Measurements from ENCODE around the gene HHIPL1.

Gene HHIPL1

DNA sequence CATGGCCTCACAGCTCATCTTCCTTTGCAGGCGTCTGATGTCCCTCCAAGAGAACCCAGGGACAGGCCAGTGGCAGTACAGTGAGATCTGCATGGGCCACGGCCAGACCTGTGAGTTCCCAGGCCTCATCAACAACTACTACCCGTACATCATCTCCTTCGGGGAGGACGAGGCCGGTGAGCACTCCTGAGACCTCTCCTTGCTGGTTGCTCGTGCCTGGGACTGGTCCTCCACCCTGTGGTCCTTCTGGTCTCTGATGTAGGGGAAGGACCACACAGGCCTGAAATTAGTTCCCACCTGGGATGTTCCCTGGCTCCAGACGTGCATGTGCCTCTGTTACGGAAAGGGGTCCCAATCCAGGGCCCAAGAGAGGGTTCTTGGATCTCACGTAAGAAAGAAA, 17.9 kb downstream of the HHIPL1 start:
- no peak for DNase-seq

DNA sequence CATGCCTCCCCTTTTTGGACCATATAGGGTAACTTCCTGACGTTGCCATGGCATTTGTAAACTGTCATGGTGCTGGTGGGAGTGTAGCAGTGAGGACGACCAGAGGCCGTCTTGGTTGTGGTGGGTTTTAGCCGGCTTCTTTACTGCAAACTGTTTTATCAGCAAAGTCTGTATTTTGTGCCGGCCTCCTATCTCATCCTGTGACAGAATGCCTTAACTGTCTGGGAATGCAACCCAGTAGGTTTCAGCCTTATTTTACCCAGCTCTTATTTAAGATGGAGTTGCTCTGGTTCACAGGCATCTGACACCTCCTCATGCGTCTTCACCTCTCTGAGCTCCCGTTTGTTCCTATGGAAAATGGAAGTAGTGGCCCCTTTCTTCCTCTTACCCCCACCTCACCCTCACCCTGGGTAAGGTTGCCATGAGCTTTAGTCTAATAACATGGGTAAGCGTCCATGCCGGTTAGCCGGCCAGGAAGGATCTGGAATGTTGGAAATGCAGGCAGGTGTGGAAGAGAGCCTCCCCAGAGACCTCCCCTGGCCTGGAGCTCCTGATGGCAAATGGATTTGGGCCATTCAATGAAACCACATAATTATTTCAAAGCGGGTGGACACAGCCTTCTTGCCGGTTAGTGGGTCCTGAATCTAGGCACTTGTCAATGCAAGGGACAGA, 18.6 kb downstream of the HHIPL1 start:
- no peak for DNase-seq

DNA sequence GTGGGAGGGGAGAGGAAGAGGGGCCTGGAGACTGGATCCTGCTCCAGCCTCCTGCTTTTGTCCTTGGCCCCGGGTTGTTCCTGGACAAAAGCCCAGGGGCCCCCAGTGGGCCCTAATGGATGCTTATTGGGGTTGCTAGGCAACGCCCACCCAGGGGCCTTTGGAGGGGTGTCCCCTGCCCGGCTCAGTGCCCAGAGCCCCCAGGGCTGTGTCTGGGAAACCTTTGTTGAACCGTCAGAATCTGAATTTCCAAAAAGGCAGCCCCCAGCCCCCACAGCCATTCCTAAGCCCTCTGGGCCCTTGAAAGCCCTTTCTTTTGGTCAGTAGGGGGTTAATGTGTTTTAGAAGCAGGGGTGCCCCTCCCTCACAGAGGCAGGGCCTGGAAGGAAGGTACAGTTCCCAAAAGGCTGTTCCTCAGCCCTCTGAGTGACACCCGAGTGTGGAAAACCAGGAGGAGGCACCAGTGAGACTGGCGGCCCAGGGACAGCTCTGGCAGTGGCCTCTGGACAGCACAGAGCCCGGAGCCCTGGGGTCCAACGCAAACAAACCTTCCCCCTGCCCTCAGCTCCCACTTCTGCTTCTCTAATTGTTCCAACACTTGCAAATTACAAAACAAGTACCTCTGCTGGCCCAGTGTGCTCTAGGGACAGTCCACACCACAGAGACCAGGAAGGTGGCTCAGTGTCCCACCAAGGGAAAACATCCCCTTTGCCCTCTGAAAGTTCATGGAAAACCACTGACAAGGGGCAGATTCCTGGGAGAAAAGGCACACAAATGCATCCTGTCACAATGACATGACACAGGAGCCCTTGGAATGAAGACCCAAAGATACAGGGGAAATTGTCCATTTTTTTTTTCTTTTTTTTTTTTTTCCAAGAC, 19.4 kb downstream of the HHIPL1 start:
- no peak for DNase-seq

DNA sequence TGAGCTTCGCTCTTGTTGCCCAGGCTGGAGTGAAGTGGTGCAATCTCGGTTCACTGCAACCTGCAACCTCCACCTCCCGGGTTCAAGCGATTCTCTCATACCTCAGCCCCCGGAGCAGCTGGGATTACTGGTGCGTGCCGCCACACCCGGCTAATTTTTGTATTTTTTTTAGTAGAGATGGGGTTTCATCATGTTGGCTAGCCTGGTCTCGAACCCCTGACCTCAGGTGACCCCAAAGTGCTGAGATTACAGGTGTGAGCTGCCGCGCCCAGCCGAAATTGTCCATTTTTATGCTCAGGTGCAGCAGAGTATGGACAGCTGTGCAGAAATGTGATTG, 20.0 kb downstream of the HHIPL1 start:
- no peak for DNase-seq

DNA sequence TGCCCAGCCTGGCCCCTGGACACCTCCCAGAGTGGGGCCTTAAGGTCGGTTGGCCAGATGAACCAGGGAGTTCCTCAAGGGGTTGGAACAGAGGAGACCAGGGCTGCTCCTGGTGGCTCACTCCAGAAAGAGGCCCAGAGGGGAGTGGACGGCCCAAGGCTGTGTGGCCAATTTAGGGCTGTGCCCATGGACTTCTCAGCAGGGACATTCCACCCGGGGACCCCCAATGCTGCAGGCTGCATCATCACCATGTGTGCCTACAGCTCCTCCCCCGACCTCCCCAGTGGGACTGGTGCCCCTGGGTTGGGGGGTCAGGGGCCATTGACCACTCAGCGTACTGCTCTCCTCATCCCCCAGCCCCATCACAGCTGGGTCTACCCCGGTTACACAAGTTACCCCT, 21.6 kb downstream of the HHIPL1 start:
- DNase-seq, result no peak

DNA sequence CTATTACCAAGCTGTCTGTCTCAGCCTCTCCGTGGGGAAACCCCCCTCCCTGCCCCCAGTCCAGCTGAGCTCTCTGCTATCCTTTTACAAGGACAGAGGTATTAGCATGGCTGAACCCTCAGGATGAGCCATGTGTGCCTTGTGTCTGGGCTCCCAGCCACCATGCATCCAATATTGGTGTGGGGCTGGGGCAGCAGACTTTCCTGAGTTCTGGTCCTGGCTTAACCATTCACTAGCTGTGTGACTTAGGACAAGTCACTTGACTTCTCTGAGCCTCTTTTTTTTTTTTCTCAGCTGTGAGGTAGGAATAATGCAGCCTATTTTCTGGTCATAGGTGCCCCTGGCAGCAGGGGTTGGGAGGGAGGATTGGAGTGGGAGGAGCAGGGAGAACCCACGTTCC, 22.1 kb downstream of the HHIPL1 start:
- DNase-seq, result no peak

DNA sequence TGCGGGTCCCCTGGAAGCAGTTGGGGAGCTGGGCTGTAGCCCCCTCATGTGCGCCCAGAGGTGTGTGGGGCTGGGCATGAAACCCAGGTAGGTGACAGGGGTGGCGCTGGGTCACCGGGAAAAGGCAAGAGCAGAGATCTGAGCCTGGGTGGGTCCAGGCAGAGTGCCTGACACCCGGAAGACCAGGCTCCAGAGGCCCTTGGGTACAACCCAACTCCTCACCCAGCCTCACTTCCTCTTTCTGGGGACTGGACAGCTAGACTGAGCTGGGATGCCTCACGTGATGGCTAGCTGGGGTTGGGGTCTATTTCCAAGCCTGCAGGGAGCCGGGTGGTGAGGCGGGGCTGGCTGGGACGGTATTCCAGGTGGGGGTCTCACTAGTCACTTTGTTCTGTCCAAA, 22.9 kb downstream of the HHIPL1 start:
- no peak for DNase-seq

DNA sequence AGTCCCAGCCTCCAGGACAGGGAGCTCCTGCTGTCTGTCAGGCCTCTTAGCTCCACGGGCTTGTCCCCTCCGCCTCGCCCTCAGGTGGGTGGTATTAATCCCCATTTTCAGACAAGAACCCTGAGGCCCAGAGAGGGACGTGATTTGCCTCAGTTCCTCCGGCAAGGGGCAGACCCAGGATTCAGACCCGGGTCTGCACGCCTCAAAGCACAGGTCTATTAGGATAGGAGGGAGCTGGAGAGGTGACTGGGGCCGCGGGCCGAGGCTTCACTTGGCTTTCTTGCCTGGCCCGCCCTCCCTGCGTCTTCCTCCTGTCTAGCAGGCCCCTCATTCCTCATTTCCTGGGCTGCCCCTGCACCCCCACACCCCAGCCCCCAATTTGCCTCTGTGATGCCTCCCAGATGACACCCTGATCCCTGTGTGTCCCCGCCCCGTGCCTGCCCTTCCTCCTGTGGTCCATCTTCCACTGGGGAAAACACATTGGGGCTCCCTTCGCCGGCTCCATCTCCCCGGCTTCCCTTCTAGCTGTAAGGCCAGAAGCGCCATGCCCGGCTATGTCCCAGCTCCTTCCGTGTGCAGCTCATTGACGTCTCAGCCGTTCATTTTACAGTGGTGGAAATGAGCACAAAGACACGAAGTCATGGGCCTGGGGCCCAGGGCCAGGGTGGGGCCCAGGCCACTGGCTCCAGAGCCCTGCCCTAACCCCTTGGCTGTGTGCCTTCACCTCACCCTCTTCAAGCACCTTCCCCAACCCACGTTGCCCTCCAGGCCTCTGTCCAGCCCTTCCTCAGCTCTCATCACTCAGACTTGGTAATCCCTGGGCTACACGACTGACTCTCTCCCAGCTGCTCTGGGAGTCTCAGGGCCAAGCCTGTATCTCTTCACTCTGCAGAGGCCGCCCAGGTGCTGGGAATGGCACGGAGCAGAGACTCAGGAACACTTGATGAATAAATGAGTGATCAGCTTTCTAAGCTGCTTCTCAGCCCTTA, 23.7 kb downstream of the HHIPL1 start:
- no peak for DNase-seq

DNA sequence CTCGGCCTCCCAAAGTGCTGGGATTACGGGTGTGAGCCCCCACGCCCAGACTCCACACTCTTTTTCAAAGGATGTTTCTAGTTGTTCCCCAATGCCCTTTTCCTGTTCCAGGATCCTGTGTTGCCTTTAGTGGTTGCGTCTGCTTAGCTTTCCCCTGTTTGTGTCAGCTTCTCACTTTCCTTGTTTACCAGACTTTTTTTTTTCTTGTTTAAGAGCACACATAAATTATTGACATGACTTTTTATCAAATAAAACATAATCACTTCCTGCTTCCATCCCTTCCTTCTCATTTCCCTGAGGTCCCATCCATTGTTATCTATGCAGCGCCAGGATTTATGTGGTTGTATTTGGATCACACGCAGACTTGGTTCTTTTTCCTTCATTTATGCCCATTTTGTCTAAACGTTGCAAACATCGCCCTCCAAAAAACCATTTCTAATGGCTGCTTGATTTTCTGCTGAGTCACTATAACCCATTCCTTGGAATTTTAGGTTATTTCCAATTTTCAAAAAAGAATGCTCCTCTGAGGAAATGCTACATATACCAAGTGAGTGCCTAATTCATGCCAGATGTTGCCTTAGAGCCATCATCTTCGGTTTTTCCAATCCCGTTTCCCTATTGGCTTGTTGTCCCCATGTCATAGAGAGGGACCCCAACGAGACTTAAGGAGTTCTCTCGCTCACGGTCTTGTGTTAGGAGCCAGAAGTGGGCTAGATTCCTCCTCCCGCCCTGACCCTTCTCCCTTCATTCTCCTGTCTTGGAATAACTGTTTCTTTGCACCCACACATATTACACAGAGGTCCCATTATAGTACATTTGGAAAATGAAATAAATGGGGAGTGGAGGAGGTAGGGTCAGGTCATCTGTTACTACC, 25.7 kb downstream of the HHIPL1 start:
- no peak for DNase-seq

DNA sequence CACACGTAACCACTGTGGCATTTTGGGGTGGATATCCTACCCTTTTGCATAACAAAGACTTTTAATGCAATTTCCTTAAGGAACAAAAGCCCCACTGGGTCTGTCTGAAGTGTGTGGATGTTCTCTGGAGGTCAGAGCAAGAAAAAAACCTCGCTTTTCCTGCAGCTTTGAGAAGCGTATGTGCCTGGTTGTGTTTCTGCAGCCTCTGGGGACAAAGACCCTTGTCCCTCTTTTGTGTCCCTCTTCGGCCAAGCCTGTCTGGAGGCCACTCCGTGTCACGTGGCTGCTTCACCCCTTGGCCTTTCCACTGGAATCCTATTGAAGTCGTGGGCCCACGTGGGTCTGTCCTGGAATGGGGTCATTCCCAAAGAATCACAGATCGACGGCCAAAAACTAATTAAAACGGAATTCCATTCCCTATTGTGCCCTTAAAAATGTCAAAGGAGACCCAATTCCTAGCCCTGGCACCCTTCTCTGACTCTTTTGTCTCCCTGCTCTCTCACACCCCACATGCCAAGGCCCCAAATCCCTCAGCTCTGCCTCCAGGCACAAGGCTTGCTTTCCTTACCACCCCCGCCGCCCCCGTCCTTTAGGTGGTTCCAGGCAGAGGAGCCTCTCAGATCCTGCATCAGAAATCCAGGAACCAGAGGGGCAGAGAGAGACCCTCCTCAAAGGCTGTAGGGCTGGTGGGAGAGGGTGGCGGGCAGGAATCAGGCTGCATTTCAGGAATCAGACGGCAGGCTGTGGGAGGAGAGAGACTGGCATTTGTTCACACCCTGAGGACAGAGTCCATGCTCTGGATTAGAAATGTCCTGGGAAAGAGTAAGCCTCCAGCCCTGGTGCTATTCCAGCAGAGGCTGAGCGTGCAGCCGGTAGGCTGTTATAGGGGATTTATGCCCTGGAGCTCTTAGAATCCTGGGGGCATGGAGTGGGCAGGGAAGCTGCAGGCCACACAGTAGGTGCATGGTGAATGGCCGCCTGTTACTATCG, 26.6 kb downstream of the HHIPL1 start:
- no peak for DNase-seq

DNA sequence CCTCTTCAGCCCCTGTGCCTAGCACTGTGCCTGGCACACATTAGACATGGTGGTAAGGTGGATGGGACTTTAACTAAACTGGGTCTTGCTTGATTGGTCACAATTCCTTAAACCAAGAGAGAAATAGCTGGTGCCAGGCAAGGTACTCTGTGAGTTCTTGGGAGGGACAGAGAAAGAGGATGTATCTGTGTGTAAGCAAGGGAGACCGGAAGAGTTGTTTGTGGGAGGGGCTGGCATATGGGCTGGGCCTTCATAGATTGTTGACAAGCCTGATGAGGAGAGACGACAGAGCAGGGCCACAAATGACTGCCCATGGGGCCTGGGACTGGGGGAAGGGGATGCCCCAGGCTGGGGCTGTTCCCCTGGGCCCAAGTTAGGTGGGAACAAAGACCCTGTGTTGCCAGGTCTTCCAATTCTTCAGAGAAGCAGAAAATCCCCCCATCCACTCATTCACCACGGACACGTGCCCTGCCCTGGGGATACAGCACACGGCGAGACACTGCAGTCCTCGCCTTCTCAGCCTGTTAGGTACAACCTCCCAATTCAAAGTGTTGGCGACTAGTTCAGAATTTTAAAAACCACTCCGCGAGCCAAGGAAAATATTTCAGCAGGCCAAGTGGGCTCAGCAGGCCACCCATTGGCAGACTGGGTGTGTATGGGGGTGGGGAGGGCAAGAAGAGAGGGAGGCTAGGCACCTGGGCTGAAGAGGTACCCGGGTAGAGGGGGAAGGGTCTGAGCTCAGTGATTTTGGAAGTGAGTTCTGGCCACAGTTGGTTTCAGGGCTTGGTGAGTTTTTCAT, 27.8 kb downstream of the HHIPL1 start:
- DNase-seq, result no peak

DNA sequence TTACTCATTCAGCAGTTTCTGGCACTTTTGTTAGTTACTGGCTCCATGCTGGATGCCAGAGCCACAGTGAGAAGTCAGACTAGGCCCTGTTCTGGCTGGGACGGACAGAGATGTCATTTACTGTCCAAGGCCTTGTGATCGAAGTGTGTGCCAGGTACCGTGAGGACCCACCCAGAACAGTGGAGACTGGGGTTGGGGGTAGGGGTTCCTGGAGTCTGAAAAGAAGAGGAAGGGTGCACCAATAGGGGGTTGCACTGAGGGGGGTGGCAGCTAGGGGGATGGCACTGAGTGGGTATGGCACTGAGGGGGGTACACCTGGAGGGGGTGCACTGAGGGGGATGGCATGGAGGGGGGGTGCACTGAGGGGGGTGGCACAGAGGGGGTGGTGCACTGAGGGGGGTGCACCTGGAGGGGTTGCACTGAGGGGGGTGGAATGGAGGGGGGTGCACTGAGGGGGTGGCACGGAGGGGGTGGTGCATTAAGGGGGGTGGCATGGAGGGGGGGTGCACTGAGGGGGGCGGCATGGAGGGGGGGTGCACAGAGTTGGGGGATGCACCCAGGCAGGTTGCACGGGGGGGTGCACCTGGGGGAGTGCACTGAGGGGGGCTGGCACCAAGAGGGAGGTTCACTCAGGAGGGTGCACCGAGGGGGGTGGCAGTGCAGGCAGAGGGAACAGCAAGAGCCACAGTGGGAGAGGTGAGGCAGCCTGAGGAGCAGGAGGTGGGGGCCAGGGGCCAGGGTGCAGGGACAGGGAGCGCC, 28.6 kb downstream of the HHIPL1 start:
- no peak for DNase-seq

DNA sequence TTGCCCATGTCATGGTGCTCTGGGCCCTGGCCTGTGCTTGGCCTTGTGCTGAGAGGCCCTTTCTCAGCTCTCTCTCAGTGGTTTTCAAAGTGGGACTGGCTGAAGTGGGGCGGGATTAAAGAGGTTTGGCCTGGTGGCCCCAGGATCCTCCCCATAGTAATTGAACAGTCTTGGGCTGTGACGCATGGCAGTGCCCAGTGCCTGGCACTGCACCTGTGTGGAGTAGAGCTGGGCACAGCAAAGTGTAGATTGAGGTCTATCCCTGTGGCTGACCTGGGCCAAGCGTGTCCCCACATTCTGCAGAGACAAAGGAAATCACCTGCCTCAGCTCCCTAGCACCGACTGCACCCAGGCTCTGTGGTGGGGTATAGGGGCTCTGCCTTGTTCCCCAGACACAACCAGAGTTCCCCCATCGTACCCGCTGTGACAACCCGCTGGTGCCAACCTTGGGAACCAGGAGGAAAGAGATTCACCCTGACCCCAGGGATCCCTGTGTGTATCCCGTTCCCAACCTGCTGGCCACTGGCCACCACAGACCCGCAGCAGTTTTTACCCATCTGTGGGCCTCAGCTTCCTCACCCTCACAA, 29.2 kb downstream of the HHIPL1 start:
- DNase-seq, result no peak

DNA sequence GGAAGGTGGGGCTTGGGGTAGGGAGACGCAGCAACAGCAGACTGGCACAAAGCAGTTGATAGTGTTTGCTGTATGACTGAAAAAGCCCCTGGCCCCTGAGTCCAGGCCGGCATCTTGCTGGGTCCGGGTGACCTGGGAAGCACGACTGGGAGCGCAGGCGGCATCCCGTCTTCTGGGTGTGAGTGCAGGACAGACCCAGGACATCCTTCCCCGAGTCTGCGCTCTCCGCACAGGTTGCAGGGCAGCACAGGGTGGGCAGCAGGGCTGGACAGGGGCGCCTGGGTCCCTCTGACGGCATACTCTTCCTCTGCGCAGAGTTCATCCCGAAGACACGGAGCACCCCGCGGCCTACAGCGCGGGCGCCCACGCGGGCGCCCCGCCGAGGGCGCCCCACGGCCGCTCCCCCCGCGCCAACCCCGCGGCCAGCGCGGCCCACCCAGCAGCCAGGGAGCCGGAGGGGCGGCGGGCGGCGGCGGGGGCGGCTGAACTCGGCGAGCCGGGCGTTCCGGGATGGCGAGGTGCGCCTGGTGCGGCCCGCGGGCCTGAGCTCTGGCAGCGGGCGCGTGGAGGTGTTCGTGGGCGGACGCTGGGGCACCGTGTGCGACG, 29.9 kb downstream of the HHIPL1 start:
- DNase-seq, result no peak

DNA sequence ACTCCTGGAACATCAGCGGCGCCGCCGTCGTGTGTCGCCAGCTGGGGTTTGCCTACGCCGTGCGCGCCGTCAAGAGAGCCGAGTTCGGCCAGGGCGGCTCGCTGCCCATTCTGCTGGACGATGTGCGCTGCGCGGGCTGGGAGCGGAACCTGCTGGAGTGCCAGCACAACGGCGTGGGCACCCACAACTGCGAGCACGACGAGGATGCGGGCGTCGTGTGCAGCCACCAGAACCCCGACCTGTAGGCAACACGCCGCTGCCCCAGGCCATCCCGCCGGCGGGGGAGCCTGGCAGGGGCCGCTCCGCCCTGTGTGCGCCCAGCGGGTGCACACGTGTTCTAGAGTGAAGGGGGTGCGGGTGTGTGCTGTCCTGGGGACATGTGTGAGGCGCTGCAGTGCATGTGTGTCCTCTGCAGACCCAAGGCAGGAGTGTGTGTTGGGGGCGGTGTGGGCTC, 30.5 kb downstream of the HHIPL1 start:
- DNase-seq, result no peak

DNA sequence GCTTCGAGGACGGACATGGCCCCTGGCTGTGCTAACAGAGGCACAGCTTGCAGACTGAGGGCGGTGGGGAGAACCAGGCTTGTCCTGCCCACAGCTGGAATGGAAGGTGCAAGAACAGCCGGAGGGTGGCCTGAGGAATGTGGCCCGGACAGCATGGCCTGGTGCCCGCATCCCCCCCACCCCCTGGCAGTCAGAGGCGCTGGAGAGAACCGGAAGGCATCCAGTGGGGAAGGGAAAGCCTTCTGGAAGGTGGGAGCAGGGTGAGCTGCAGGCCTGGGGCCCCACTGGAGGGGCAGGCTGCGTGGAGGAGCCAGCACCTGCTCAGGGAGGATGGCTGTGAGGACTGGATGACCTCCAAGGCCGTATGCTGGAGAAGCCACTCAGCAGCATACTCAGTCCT, 31.0 kb downstream of the HHIPL1 start:
- DNase-seq, result no peak

DNA sequence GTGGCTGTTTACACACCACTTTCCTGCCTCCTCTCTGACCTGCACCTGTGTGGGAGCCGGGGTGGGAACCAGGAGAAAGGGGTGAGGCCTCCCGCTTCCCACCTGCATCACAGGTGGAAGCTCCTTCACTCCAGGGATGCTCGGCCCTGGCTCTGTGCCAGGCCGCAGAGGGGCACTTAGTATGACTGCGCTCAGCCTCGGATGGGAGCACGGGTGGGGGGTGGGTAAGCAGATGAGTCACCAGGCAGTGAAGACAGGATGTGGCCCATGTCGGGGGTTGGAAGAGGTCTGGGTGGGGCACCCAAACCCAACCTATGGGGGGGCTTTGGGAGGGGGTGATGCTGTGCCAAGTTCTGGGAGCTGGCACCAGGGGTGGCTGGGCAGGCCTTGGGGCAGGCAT, 31.7 kb downstream of the HHIPL1 start:
- no peak for DNase-seq

All from NCI-H1105 (cell line).